B cell (primary cell): ENCODE results near the gene NBR1. TPM values are rescaled to one million over a fixed set of nuclear protein-coding genes. Genes with fewer than 3 reads are reported as not detected.

Experiments
- ATAC-seq: fragments of 200-7000 bp; cut with Tn5 transposase; one replicate; pipeline ENCODE4 v1.10.0; 2021; ENCODE audit warnings: low read depth, mild to moderate bottlenecking, moderate number of reproducible peaks, moderate library complexity
- CTCF ChIA-PET: fragments of 350-600 bp; sonication (Branson Sonifier 250); formaldehyde crosslinking; loops from one replicate; lab custom pipeline; 2021; ENCODE audit warnings: antibody characterized with exemption, inconsistent platforms; lab: Charles Lee
- POLR2A ChIA-PET: fragments of 350-600 bp; sonication (Branson Sonifier 250); formaldehyde crosslinking; loops from one replicate; lab custom pipeline; 2021; ENCODE audit warnings: antibody characterized with exemption; lab: Charles Lee
- DNase-seq: peaks from one replicate; pipeline ENCODE4 v3.0.0; 2013
- H2AFZ ChIP-seq: 2 replicates; pipeline ENCODE4 v1.6.1; 2012; ENCODE audit warnings: mild to moderate bottlenecking, low read depth, low read length; ENCODE audit not compliant: insufficient read depth, poor library complexity, severe bottlenecking
- H3K27ac ChIP-seq, 2 donors: 1 replicate in 1 of 2; 2 replicates in 1 of 2; pipeline ENCODE4 v1.5.1; 2012 to 2013; ENCODE audit warnings: low read length in 2 of 2, mild to moderate bottlenecking in 2 of 2, moderate library complexity in 1 of 2
- H3K27me3 ChIP-seq, 4 experiments: fragments of 200-600 bp in 1 of 4; sonication (generic) in 1 of 4; replicated peaks in 1 of 4; 1 replicate in 2 of 4; 2 replicates in 2 of 4; pipeline versions ENCODE4 v1.6.1 to v1.7.0; 2013 to 2016; ENCODE audit warnings: low read length in 3 of 4, mild to moderate bottlenecking in 2 of 4, mixed read lengths in 1 of 4, moderate library complexity in 1 of 4; ENCODE audit not compliant: insufficient read depth in 4 of 4, control insufficient read depth in 3 of 4; ENCODE audit errors: control extremely low read depth in 1 of 4
- H3K36me3 ChIP-seq, 2 experiments: replicated peaks in 1 of 2; 1 replicate in 1 of 2; 2 replicates in 1 of 2; pipeline versions ENCODE4 v1.6.1 to v1.7.1; 2013; ENCODE audit warnings: low read length in 1 of 2; ENCODE audit not compliant: insufficient read depth in 2 of 2, control insufficient read depth in 1 of 2; ENCODE audit errors: control extremely low read depth in 1 of 2, extremely low read depth in 1 of 2
- H3K4me1 ChIP-seq, 2 donors: fragments of 200-600 bp in 1 of 2; sonication (generic) in 1 of 2; 1 replicate in 1 of 2; 2 replicates in 1 of 2; pipeline versions ENCODE4 v1.5.1 to v1.6.1; 2013 to 2017; ENCODE audit warnings: low read length in 2 of 2; ENCODE audit not compliant: control insufficient read depth in 2 of 2, insufficient read depth in 2 of 2
- H3K4me2 ChIP-seq: replicated peaks from 2 replicates; pipeline ENCODE3; 2012; ENCODE audit warnings: mild to moderate bottlenecking, low read depth, low read length; ENCODE audit not compliant: poor library complexity, severe bottlenecking
- H3K4me3 ChIP-seq, 5 experiments: fragments of 200-600 bp in 1 of 5; sonication (generic) in 1 of 5; 1 replicate in 3 of 5; 2 replicates in 2 of 5; pipeline versions ENCODE4 v1.5.1 to v1.7.0; 2011 to 2016; ENCODE audit warnings: low read length in 4 of 5, mild to moderate bottlenecking in 4 of 5, low read depth in 2 of 5, control low read depth in 1 of 5, moderate library complexity in 1 of 5; ENCODE audit not compliant: insufficient read depth in 1 of 5; ENCODE audit errors: control extremely low read depth in 1 of 5, extremely low read depth in 1 of 5
- H3K79me2 ChIP-seq: fragments of 200-600 bp; sonication (generic); one replicate; pipeline ENCODE4 v1.6.0; 2016; ENCODE audit warnings: low read length; ENCODE audit not compliant: control insufficient read depth, insufficient read depth
- H3K9ac ChIP-seq: fragments of 200-600 bp; sonication (generic); 2 replicates; pipeline ENCODE4 v1.6.1; 2017; ENCODE audit warnings: mild to moderate bottlenecking, low read length, moderate library complexity
- H3K9me3 ChIP-seq, 3 donors: one replicate each; pipeline versions ENCODE4 v1.6.1 to v1.7.1; 2013; ENCODE audit warnings: low read length in 2 of 3; ENCODE audit not compliant: control insufficient read depth in 2 of 3, insufficient read depth in 1 of 3; ENCODE audit errors: control extremely low read depth in 1 of 3
- H4K20me1 ChIP-seq: 2 replicates; pipeline ENCODE4 v1.6.0; 2012; ENCODE audit warnings: mild to moderate bottlenecking, low read length; ENCODE audit not compliant: insufficient read depth, control insufficient read depth, poor library complexity, severe bottlenecking
- H3K27ac Mint-ChIP-seq: one replicate; pipeline ENCODE4 v1.8.0; 2021; ENCODE audit warnings: mixed read lengths
- H3K27me3 Mint-ChIP-seq: one replicate; pipeline ENCODE4 v1.8.0; 2021; ENCODE audit warnings: mixed read lengths
- H3K4me1 Mint-ChIP-seq: one replicate; pipeline ENCODE4 v1.8.0; 2021; ENCODE audit warnings: mixed read lengths
- H3K4me3 Mint-ChIP-seq: one replicate; pipeline ENCODE4 v1.8.0; 2021; ENCODE audit warnings: mixed read lengths
- H3K9me3 Mint-ChIP-seq: one replicate; pipeline ENCODE4 v1.8.0; 2022; ENCODE audit warnings: mixed read lengths; ENCODE audit not compliant: insufficient read depth
- CTCF ChIP-seq: fragments of 200-600 bp; IDR thresholded peaks from one replicate; pipeline ENCODE4 v1.8.0; 2022; ENCODE audit warnings: antibody characterized with exemption, mild to moderate bottlenecking
- EZH2 ChIP-seq: IDR thresholded peaks from 2 replicates; pipeline ENCODE4 v1.6.1; 2012; ENCODE audit warnings: borderline replicate concordance, low read depth, mild to moderate bottlenecking, moderate library complexity, low read length; ENCODE audit not compliant: insufficient read depth, poor library complexity, severe bottlenecking
- WGBS: methylation state at CpG from one replicate; pipeline ENCODE4 v1.1.5; 2013; ENCODE audit warnings: missing lambda C conversion rate; ENCODE audit not compliant: insufficient coverage; 5-methylcytosine and 5-hydroxymethylcytosine counted together
- intact Hi-C: fragments of 100-400 bp; cut with micrococcal nuclease; formaldehyde crosslinking; loops from one replicate; pipeline ENCODE4 v1.10.0; 2022
- polyA plus RNA-seq: library from polyadenylated mRNA; depleted of rRNA; stranded (reverse); fragments of >200 nt; gene quantifications from 2 replicates; pipeline ENCODE4 v1.2.3, GENCODE V29; 2012
- total RNA-seq, 2 donors: library from RNA; stranded (reverse); fragments of 120-200 nt in 1 of 2; gene quantifications; 1 replicate in 1 of 2; 2 replicates in 1 of 2; pipeline versions ENCODE4 v1.2.3 to v1.2.4, GENCODE V29; 2013 to 2022

NBR1 gene
- total and polyA plus RNA-seq, 2 donors (not counting 1 experiment from before 2014, with no cell fraction given) = 18.8 to 43.9 TPM

GRCh38 chr17:43210576-43210975, 39.6 kb downstream of the NBR1 start:
- DNase-seq = no peak
- Histone ChIP-seq H3K9ac (peak overlapping the region; percentile 84), H3K9me3 (no peaks in the 10 kb centered on the region), H3K79me2 (peaks cover 12% of the 10 kb centered on the region), H2AFZ (peak overlapping the region; percentile 90), H3K36me3 (peaks cover 12 to 19% of the 10 kb centered on the region in 2 experiments), H4K20me1 (no peaks in the 10 kb centered on the region), H3K4me1 (peaks cover 21 to 27% of the 10 kb centered on the region in 2 donors), H3K27me3 (no peaks in the 10 kb centered on the region), H3K4me3 (peak overlapping the region in 3 of 5 experiments; percentile 83 to 92 (median 87)), H3K4me2 (peak overlapping the region; percentile 90), H3K27ac (peak overlapping the region; percentile 79 to 88)
- H3K4me1 Mint-ChIP-seq = peaks cover 32% of the 10 kb centered on the region
- H3K27ac Mint-ChIP-seq = peak overlapping the region; percentile 98
- H3K4me3 Mint-ChIP-seq = peak overlapping the region; percentile 99
- H3K27me3 Mint-ChIP-seq = no peaks in the 10 kb centered on the region
- no peak for ATAC-seq
- POLR2A ChIA-PET = interaction anchor here (1.4 to 3.1 kb wide), 3 partner anchors 39 to 105 kb away, joined by 3 to 115 read pairs (median 29); partner anchors contain the start of gene NBR1
- WGBS = 71% methylated on average over 1 of the region's 3 CpGs
- TF ChIP-seq CTCF (no peak), EZH2 (no peak)
- intact Hi-C loops = no loop called here
- CTCF ChIA-PET = no interaction called here
- no peaks in the 10 kb centered on the region for H3K9me3 Mint-ChIP-seq

GRCh38 chr17:43211123-43211479, 40.1 kb downstream of the NBR1 start:
- H3K79me2 ChIP-seq = peaks cover 12% of the 10 kb centered on the region
- H3K9me3 ChIP-seq = no peaks in the 10 kb centered on the region
- Mint-ChIP-seq H3K27me3 (no peaks in the 10 kb centered on the region), H3K9me3 (no peaks in the 10 kb centered on the region), H3K27ac (peak overlapping the region; percentile 98), H3K4me1 (peaks cover 34% of the 10 kb centered on the region), H3K4me3 (peak overlapping the region; percentile 99)
- WGBS = no CpG with 5 or more reads among the region's 2 CpGs
- peaks cover 13 to 23% of the 10 kb centered on the region in 2 experiments for H3K36me3 ChIP-seq
- H4K20me1 ChIP-seq = no peaks in the 10 kb centered on the region
- ATAC-seq (no peak), DNase-seq (no peak)
- ChIA-PET POLR2A (interaction anchor here (1.1 to 3.1 kb wide), 8 partner anchors 40 to 213 kb away, joined by 3 to 115 read pairs (median 8); partner anchors contain the start of genes NBR1 and RPL27), CTCF (interaction anchor here (1.3 to 2.0 kb wide), 6 partner anchors 33 to 213 kb away, joined by 3 to 15 read pairs (median 6); partner anchors contain the start of genes NBR1 and RPL27)
- H3K4me1 ChIP-seq = peaks cover 21 to 27% of the 10 kb centered on the region in 2 donors
- H3K27ac ChIP-seq = peak overlapping the region; percentile 79 to 88
- TF ChIP-seq CTCF (no peak), EZH2 (no peak)
- H3K9ac ChIP-seq = peak overlapping the region; percentile 84
- peak overlapping the region; percentile 68 to 92 (median 83) for H3K4me3 ChIP-seq
- H2AFZ ChIP-seq = peak overlapping the region; percentile 90
- H3K27me3 ChIP-seq = no peaks in the 10 kb centered on the region
- intact Hi-C loops = loop anchor here (1.0 kb wide), 3 partner anchors 40 to 205 kb away; partner anchors contain the start of genes BRCA1, IFI35 and NBR1
- H3K4me2 ChIP-seq = peak overlapping the region; percentile 90
